ENCODE data around the gene ROBO2. TPM values are rescaled to one million over a fixed set of nuclear protein-coding genes. Genes with fewer than 3 reads are reported as not detected.

ROBO2 gene
- total RNA-seq, 1 experiment from 2014 or later: under 0.01 TPM

GRCh38 chr3:77189258-77189657 lies 149.4 kb downstream of the ROBO2 start:
- no peak for DNase-seq (ENCODE audit: low read depth)

- no peak for DNase-seq (ENCODE audit: low read depth)
Measured at GRCh38 chr3:77189684-77190083, 149.8 kb downstream of the ROBO2 start.

GRCh38 chr3:77190374-77190773 lies 150.5 kb downstream of the ROBO2 start:
- no peak for DNase-seq (ENCODE audit: low read depth)

GRCh38 chr3:77191014-77191413 lies 151.1 kb downstream of the ROBO2 start:
- DNase-seq (ENCODE audit: low read depth): no peak

- no peak for DNase-seq (ENCODE audit: low read depth)
Measured at GRCh38 chr3:77191640-77192039, 151.7 kb downstream of the ROBO2 start.

GRCh38 chr3:77195766-77196545 lies 156.1 kb downstream of the ROBO2 start:
- DNase-seq (ENCODE audit: low read depth): no peak

- DNase-seq (ENCODE audit: low read depth): no peak
Measured at GRCh38 chr3:77197408-77197807, 157.5 kb downstream of the ROBO2 start.

GRCh38 chr3:77203851-77204250 lies 164.0 kb downstream of the ROBO2 start:
- no peak for DNase-seq (ENCODE audit: low read depth)

GRCh38 chr3:77204788-77205187 lies 164.9 kb downstream of the ROBO2 start:
- no peak for DNase-seq (ENCODE audit: low read depth)

GRCh38 chr3:77207753-77208152 lies 167.9 kb downstream of the ROBO2 start:
- no peak for DNase-seq (ENCODE audit: low read depth)

GRCh38 chr3:77222701-77223100 lies 182.8 kb downstream of the ROBO2 start:
- no peak for DNase-seq (ENCODE audit: low read depth)

GRCh38 chr3:77227567-77227966 lies 187.7 kb downstream of the ROBO2 start:
- DNase-seq (ENCODE audit: low read depth): no peak

GRCh38 chr3:77232557-77232956 lies 192.7 kb downstream of the ROBO2 start:
- no peak for DNase-seq (ENCODE audit: low read depth)

GRCh38 chr3:77234004-77234403 lies 194.1 kb downstream of the ROBO2 start:
- DNase-seq (ENCODE audit: low read depth): no peak

- no peak for DNase-seq (ENCODE audit: low read depth)
Measured at GRCh38 chr3:77236118-77236517, 196.2 kb downstream of the ROBO2 start.

GRCh38 chr3:77240072-77240650 lies 200.3 kb downstream of the ROBO2 start:
- no peak for DNase-seq (ENCODE audit: low read depth)

- DNase-seq (ENCODE audit: low read depth): no peak
Measured at GRCh38 chr3:77242371-77242770, 202.5 kb downstream of the ROBO2 start.

GRCh38 chr3:77244981-77245380 lies 205.1 kb downstream of the ROBO2 start:
- DNase-seq (ENCODE audit: low read depth): no peak

- no peak for DNase-seq (ENCODE audit: low read depth)
Measured at GRCh38 chr3:77247061-77247460, 207.2 kb downstream of the ROBO2 start.

GRCh38 chr3:77247817-77248216 lies 207.9 kb downstream of the ROBO2 start:
- no peak for DNase-seq (ENCODE audit: low read depth)

- DNase-seq (ENCODE audit: low read depth): no peak
Measured at GRCh38 chr3:77248420-77248819, 208.5 kb downstream of the ROBO2 start.

GRCh38 chr3:77251136-77251535 lies 211.2 kb downstream of the ROBO2 start:
- DNase-seq (ENCODE audit: low read depth): no peak

Measured in HT1080 (cell line).